ENCODE results near the gene OR7G3.

The OR7G3 gene

GRCh38 chr19:9126900-9127405 lies at the start of gene OR7G3:
OR7G3 (minus strand) TSS chr19:9126950; CDS start chr19:9126950, 0 bp downstream.
- Histone ChIP-seq H3K36me3 (ENCODE audit: control insufficient read depth in 2 of 2, insufficient read depth in 2 of 2, low read length in 2 of 2) (no peaks in the 10 kb centered on the region), H3K9me3 (ENCODE audit: control insufficient read depth in 2 of 2, low read length in 2 of 2) (no peaks in the 10 kb centered on the region), H3K4me3 (ENCODE audit: low read length in 2 of 2) (no peak within 1 kb of the TSS), H3K4me1 (ENCODE audit: control insufficient read depth in 2 of 2, insufficient read depth in 2 of 2, low read length in 2 of 2) (no peaks in the 10 kb centered on the region), H3K27me3 (ENCODE audit: control insufficient read depth in 2 of 2, insufficient read depth in 2 of 2, low read length in 2 of 2) (peaks cover 0 to 4% of the 10 kb centered on the region in 2 donors), H3K9ac (ENCODE audit: low read depth in 1 of 2, low read length in 2 of 2) (no peak within 1 kb of the TSS), H3K27ac (ENCODE audit: low read depth in 2 of 2, low read length in 2 of 2) (no peak within 1 kb of the TSS)

DNA sequence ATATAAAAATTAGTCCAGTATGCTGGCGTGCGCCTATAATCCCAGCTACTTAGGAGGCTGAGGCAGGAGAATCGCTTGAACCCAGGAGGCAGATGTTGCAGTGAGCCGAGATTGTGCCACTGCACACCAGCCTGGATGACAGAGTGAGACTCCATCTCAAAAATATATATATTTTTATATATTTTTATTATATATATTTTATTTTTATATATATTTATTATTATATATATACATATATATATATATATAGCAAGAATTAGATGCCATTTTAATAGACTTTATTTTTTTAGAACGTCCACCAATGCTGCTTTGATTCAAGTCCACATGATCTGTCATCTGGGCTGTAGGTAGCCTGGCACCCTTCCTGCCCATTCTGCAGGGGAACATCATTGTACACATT lies 48.6 kb upstream of the OR7G3 start:
- H3K36me3 ChIP-seq (ENCODE audit: control insufficient read depth in 2 of 2, insufficient read depth in 2 of 2, low read length in 2 of 2), result no peaks in the 10 kb centered on the region

GRCh38 chr19:9171393-9171991 lies 44.7 kb upstream of the OR7G3 start:
- Histone ChIP-seq H3K4me3 (ENCODE audit: low read length in 2 of 2) (no peak overlapping the region), H3K9me3 (ENCODE audit: control insufficient read depth in 2 of 2, low read length in 2 of 2) (no peaks in the 10 kb centered on the region), H3K4me1 (ENCODE audit: control insufficient read depth in 2 of 2, insufficient read depth in 2 of 2, low read length in 2 of 2) (no peaks in the 10 kb centered on the region), H3K27ac (ENCODE audit: low read depth in 2 of 2, low read length in 2 of 2) (no peak overlapping the region), H3K9ac (ENCODE audit: low read depth in 1 of 2, low read length in 2 of 2) (no peak overlapping the region), H3K36me3 (ENCODE audit: control insufficient read depth in 2 of 2, insufficient read depth in 2 of 2, low read length in 2 of 2) (no peaks in the 10 kb centered on the region), H3K27me3 (ENCODE audit: control insufficient read depth in 2 of 2, insufficient read depth in 2 of 2, low read length in 2 of 2) (no peaks in the 10 kb centered on the region)

More for the DNA sequence above, 48.6 kb upstream of the OR7G3 start:
- Histone ChIP-seq H3K27ac (ENCODE audit: low read depth in 2 of 2, low read length in 2 of 2) (no peak overlapping the region), H3K9me3 (ENCODE audit: control insufficient read depth in 2 of 2, low read length in 2 of 2) (no peaks in the 10 kb centered on the region), H3K4me3 (ENCODE audit: low read length in 2 of 2) (no peak overlapping the region), H3K4me1 (ENCODE audit: control insufficient read depth in 2 of 2, insufficient read depth in 2 of 2, low read length in 2 of 2) (no peaks in the 10 kb centered on the region), H3K27me3 (ENCODE audit: control insufficient read depth in 2 of 2, insufficient read depth in 2 of 2, low read length in 2 of 2) (no peaks in the 10 kb centered on the region), H3K9ac (ENCODE audit: low read depth in 1 of 2, low read length in 2 of 2) (no peak overlapping the region)

DNA sequence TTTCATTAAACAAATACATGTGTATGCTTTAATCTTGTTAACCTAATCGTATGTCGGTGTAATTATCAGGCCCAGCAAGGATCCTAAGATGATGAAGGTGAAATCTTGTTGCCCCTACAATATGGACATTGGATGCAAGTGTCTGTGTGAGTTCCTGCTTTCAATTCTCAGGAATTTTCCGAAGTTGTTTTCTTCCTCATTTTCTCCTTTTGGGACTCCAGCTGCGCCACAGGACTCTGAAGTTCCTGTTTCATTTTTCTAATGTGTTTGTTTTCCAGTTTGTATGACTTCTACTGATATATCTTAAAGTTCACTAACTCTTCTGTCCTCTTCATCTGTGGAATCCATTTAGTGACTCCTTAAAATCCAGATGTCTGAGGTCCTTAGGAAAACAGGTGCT lies 40.1 kb upstream of the OR7G3 start:
- Histone ChIP-seq H3K27me3 (ENCODE audit: control insufficient read depth in 2 of 2, insufficient read depth in 2 of 2, low read length in 2 of 2) (no peaks in the 10 kb centered on the region), H3K4me3 (ENCODE audit: low read length in 2 of 2) (no peak overlapping the region), H3K4me1 (ENCODE audit: control insufficient read depth in 2 of 2, insufficient read depth in 2 of 2, low read length in 2 of 2) (no peaks in the 10 kb centered on the region), H3K36me3 (ENCODE audit: control insufficient read depth in 2 of 2, insufficient read depth in 2 of 2, low read length in 2 of 2) (peaks cover 13 to 22% of the 10 kb centered on the region in 2 donors), H3K27ac (ENCODE audit: low read depth in 2 of 2, low read length in 2 of 2) (no peak overlapping the region), H3K9ac (ENCODE audit: low read depth in 1 of 2, low read length in 2 of 2) (no peak overlapping the region), H3K9me3 (ENCODE audit: control insufficient read depth in 2 of 2, low read length in 2 of 2) (peaks cover under 1 to 3% of the 10 kb centered on the region in 2 donors)

GRCh38 chr19:9165261-9165660 lies 38.5 kb upstream of the OR7G3 start:
- Histone ChIP-seq H3K27me3 (ENCODE audit: control insufficient read depth in 2 of 2, insufficient read depth in 2 of 2, low read length in 2 of 2) (no peaks in the 10 kb centered on the region), H3K27ac (ENCODE audit: low read depth in 2 of 2, low read length in 2 of 2) (no peak overlapping the region), H3K4me1 (ENCODE audit: control insufficient read depth in 2 of 2, insufficient read depth in 2 of 2, low read length in 2 of 2) (no peaks in the 10 kb centered on the region), H3K4me3 (ENCODE audit: low read length in 2 of 2) (no peak overlapping the region), H3K9ac (ENCODE audit: low read depth in 1 of 2, low read length in 2 of 2) (no peak overlapping the region), H3K36me3 (ENCODE audit: control insufficient read depth in 2 of 2, insufficient read depth in 2 of 2, low read length in 2 of 2) (peaks cover 28 to 38% of the 10 kb centered on the region in 2 donors), H3K9me3 (ENCODE audit: control insufficient read depth in 2 of 2, low read length in 2 of 2) (peaks cover 13 to 14% of the 10 kb centered on the region in 2 donors)

DNA sequence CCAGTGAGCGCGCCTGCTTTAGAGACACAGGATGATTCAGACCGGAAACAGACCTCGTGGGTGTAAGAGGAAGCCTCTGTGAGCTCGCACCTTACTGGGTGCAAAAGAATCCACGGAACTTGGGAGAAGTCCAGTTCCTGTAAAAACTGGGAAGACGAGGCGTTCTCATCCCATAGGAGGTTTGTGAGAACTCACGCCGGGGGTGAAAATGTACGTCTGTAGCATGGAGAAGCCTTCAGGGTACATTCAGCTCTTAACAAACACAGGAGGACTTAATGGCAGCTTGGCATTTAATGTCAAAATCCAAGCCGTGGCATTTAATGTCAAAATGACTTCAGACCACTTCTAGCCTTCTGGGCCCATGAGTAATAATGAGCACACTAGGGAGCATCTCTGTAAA lies 34.7 kb upstream of the OR7G3 start:
- Histone ChIP-seq H3K36me3 (ENCODE audit: control insufficient read depth in 2 of 2, insufficient read depth in 2 of 2, low read length in 2 of 2) (peaks cover 59 to 75% of the 10 kb centered on the region in 2 donors), H3K4me1 (ENCODE audit: control insufficient read depth in 2 of 2, insufficient read depth in 2 of 2, low read length in 2 of 2) (no peaks in the 10 kb centered on the region), H3K4me3 (ENCODE audit: low read length in 2 of 2) (no peak overlapping the region), H3K9ac (ENCODE audit: low read depth in 1 of 2, low read length in 2 of 2) (no peak overlapping the region), H3K27ac (ENCODE audit: low read depth in 2 of 2, low read length in 2 of 2) (no peak overlapping the region), H3K27me3 (ENCODE audit: control insufficient read depth in 2 of 2, insufficient read depth in 2 of 2, low read length in 2 of 2) (no peaks in the 10 kb centered on the region), H3K9me3 (ENCODE audit: control insufficient read depth in 2 of 2, low read length in 2 of 2) (peaks cover 24 to 26% of the 10 kb centered on the region in 2 donors)

DNA sequence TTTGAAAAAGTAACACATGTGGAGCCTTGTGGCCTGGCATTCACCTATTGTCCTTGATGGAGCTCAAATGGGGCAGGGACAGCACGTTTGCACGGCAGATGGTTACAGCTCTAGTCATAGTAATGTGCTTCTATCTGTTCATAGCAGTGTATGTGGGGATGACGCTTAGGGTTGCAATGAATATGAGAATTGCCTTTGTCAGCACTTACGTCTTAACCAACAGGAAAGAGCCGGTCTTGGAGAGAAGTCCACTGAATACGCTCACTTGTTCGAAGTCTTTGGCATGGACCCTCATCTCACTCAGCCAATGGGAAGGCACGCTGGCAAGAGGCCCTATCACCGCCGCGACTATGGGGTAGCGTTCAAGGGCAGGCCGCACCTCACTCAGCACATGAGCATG lies 33.1 kb upstream of the OR7G3 start:
- Histone ChIP-seq H3K36me3 (ENCODE audit: control insufficient read depth in 2 of 2, insufficient read depth in 2 of 2, low read length in 2 of 2) (peaks cover 67 to 82% of the 10 kb centered on the region in 2 donors), H3K27ac (ENCODE audit: low read depth in 2 of 2, low read length in 2 of 2) (no peak overlapping the region), H3K4me1 (ENCODE audit: control insufficient read depth in 2 of 2, insufficient read depth in 2 of 2, low read length in 2 of 2) (no peaks in the 10 kb centered on the region), H3K9ac (ENCODE audit: low read depth in 1 of 2, low read length in 2 of 2) (no peak overlapping the region), H3K9me3 (ENCODE audit: control insufficient read depth in 2 of 2, low read length in 2 of 2) (peaks cover 27 to 36% of the 10 kb centered on the region in 2 donors), H3K4me3 (ENCODE audit: low read length in 2 of 2) (no peak overlapping the region), H3K27me3 (ENCODE audit: control insufficient read depth in 2 of 2, insufficient read depth in 2 of 2, low read length in 2 of 2) (no peaks in the 10 kb centered on the region)

DNA sequence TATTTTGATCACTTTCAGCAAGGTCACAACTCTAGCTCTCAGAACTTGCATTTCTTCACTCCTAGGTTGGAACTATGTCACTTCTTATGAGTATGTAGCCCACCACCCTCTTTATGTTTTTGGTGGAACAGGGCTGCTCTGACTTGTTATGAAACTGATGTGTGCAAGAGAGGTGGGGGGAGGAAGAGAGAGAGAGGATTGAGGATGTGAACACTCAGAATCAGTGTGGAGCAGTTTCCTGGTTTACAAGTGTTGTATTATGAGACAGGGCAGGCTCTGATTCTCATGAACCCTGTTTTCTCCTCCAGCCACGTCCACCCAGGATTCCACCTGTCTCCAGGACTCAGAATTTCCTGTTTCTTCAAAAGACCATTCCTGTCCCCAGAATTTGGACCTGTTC lies 29.6 kb upstream of the OR7G3 start:
- H3K27ac ChIP-seq (ENCODE audit: low read depth in 2 of 2, low read length in 2 of 2), result no peak overlapping the region
- no peak overlapping the region for H3K9ac ChIP-seq (ENCODE audit: low read depth in 1 of 2, low read length in 2 of 2)
- H3K27me3 ChIP-seq (ENCODE audit: control insufficient read depth in 2 of 2, insufficient read depth in 2 of 2, low read length in 2 of 2), result no peaks in the 10 kb centered on the region
- peaks cover 22 to 34% of the 10 kb centered on the region in 2 donors for H3K9me3 ChIP-seq (ENCODE audit: control insufficient read depth in 2 of 2, low read length in 2 of 2)
- no peak overlapping the region for H3K4me3 ChIP-seq (ENCODE audit: low read length in 2 of 2)
- peaks cover 51 to 71% of the 10 kb centered on the region in 2 donors for H3K36me3 ChIP-seq (ENCODE audit: control insufficient read depth in 2 of 2, insufficient read depth in 2 of 2, low read length in 2 of 2)
- H3K4me1 ChIP-seq (ENCODE audit: control insufficient read depth in 2 of 2, insufficient read depth in 2 of 2, low read length in 2 of 2), result no peaks in the 10 kb centered on the region

DNA sequence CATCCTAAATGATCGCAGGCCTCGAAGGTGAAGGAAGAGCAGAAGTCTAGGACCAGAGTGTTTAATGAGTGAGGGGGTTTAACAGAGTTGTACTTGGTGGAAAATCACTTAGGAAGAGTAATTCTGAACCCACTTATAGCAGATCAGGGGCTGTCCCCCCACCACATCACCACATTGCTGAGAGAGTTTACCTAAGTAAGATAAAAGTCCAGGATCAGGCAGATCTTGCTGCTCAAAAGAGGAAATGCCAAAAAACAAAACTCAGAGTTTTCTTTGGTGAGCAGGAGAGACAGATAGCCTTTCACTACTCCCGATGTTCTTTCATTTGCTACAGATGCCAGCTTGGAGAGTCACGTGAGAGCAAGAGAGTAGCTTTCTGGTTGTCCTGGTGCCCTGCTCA lies 28.8 kb upstream of the OR7G3 start:
- Histone ChIP-seq H3K4me1 (ENCODE audit: control insufficient read depth in 2 of 2, insufficient read depth in 2 of 2, low read length in 2 of 2) (no peaks in the 10 kb centered on the region), H3K9me3 (ENCODE audit: control insufficient read depth in 2 of 2, low read length in 2 of 2) (peaks cover 15 to 32% of the 10 kb centered on the region in 2 donors), H3K27me3 (ENCODE audit: control insufficient read depth in 2 of 2, insufficient read depth in 2 of 2, low read length in 2 of 2) (no peaks in the 10 kb centered on the region), H3K36me3 (ENCODE audit: control insufficient read depth in 2 of 2, insufficient read depth in 2 of 2, low read length in 2 of 2) (peaks cover 44 to 66% of the 10 kb centered on the region in 2 donors), H3K9ac (ENCODE audit: low read depth in 1 of 2, low read length in 2 of 2) (no peak overlapping the region), H3K4me3 (ENCODE audit: low read length in 2 of 2) (peak overlapping the region in 1 of 2 donors; percentile 4), H3K27ac (ENCODE audit: low read depth in 2 of 2, low read length in 2 of 2) (no peak overlapping the region)

DNA sequence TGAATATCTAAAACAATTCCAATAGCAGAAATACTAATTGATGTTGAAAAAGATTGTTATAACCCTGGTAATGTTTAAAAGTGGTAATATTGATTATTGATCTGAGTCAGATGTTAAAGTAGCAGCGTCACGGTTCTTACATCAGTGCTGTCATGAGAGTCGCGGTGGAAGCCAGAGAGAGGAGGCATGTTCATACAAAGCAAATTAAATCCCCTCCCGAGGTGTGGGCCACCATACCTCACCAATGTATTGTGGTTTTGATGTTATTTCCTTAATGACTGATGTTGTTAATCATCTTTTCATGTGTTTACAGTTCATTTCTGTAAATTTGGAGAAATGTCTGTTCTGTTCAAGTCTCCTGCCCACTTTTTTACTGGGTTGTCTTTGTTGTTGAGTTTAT lies 24.6 kb upstream of the OR7G3 start:
- Histone ChIP-seq H3K9ac (ENCODE audit: low read depth in 1 of 2, low read length in 2 of 2) (no peak overlapping the region), H3K4me3 (ENCODE audit: low read length in 2 of 2) (no peak overlapping the region), H3K27me3 (ENCODE audit: control insufficient read depth in 2 of 2, insufficient read depth in 2 of 2, low read length in 2 of 2) (no peaks in the 10 kb centered on the region), H3K36me3 (ENCODE audit: control insufficient read depth in 2 of 2, insufficient read depth in 2 of 2, low read length in 2 of 2) (peaks cover 18 to 41% of the 10 kb centered on the region in 2 donors), H3K27ac (ENCODE audit: low read depth in 2 of 2, low read length in 2 of 2) (no peak overlapping the region), H3K9me3 (ENCODE audit: control insufficient read depth in 2 of 2, low read length in 2 of 2) (peaks cover 6 to 15% of the 10 kb centered on the region in 2 donors), H3K4me1 (ENCODE audit: control insufficient read depth in 2 of 2, insufficient read depth in 2 of 2, low read length in 2 of 2) (peaks cover 0 to 3% of the 10 kb centered on the region in 2 donors)

All from mucosa of rectum (tissue), 2 donors.